Subcutaneous abdominal adipose tissue (tissue), 5 donors: Measurements from ENCODE around the gene PTPRR.
"Not testable (repeated sequence)": the region's sequence is repeated elsewhere in the genome, so short reads cannot be mapped to it uniquely, and the experiment has no call there.

Experiments used
- H3K27ac ChIP-seq: one replicate; pipeline ENCODE4 v1.7.0; 2013; ENCODE audit warnings: low read depth, mild to moderate bottlenecking, inconsistent platforms, low read length, moderate library complexity
- H3K27me3 ChIP-seq, 5 donors: one replicate each; pipeline ENCODE4 v1.7.0; 2013; ENCODE audit warnings: low read length in 5 of 5, inconsistent platforms in 1 of 5; ENCODE audit not compliant: control insufficient read depth in 5 of 5, insufficient read depth in 4 of 5
- H3K36me3 ChIP-seq, 5 donors: one replicate each; pipeline ENCODE4 v1.7.0; 2013; ENCODE audit warnings: low read length in 5 of 5; ENCODE audit not compliant: control insufficient read depth in 5 of 5, insufficient read depth in 5 of 5
- H3K4me1 ChIP-seq, 5 donors: one replicate each; pipeline ENCODE4 v1.7.0; 2013; ENCODE audit warnings: low read length in 5 of 5, mild to moderate bottlenecking in 3 of 5, moderate library complexity in 1 of 5; ENCODE audit not compliant: control insufficient read depth in 5 of 5, insufficient read depth in 5 of 5
- H3K4me3 ChIP-seq, 5 donors: one replicate each; pipeline ENCODE4 v1.7.0; 2013; ENCODE audit warnings: low read length in 5 of 5, low read depth in 1 of 5
- H3K9ac ChIP-seq, 5 donors: one replicate each; pipeline ENCODE4 v1.7.0; 2013; ENCODE audit warnings: low read length in 5 of 5, mild to moderate bottlenecking in 4 of 5, moderate library complexity in 3 of 5
- H3K9me3 ChIP-seq, 5 donors: one replicate each; pipeline ENCODE4 v1.7.0; 2013; ENCODE audit warnings: low read length in 5 of 5; ENCODE audit not compliant: control insufficient read depth in 5 of 5
- donor health status: healthy.
- donor health status: healthy.
- donor health status: healthy.
- donor health status: healthy.
- donor health status: healthy.

Gene PTPRR

DNA sequence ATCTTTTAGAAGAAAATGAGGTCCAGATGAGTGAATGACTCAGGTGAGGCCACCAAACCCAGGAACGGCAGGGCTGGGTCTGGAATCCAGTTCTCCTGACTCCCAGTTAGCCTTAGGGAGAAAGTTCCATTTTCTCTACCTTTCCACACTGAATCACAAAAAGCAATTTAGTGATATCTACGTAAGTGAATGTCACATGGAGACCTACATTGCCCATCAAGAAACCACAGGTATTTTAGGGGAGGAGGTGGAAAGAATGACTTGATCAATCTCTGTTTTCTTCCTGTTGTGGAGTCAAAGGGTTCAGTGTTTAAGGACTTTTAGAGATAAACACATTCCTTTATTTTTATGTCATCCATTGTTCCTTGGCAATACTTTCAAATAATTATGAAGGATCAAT lies 176.4 kb downstream of the PTPRR start:
- H3K4me3 ChIP-seq: no peak overlapping the region
- no peak overlapping the region for H3K27ac ChIP-seq
- no peaks in the 10 kb centered on the region for H3K9me3 ChIP-seq
- H3K36me3 ChIP-seq: no peaks in the 10 kb centered on the region
- H3K9ac ChIP-seq: no peak overlapping the region
- H3K27me3 ChIP-seq: peaks cover 0 to 2% (median 0%) of the 10 kb centered on the region in 5 donors
- H3K4me1 ChIP-seq: no peaks in the 10 kb centered on the region

DNA sequence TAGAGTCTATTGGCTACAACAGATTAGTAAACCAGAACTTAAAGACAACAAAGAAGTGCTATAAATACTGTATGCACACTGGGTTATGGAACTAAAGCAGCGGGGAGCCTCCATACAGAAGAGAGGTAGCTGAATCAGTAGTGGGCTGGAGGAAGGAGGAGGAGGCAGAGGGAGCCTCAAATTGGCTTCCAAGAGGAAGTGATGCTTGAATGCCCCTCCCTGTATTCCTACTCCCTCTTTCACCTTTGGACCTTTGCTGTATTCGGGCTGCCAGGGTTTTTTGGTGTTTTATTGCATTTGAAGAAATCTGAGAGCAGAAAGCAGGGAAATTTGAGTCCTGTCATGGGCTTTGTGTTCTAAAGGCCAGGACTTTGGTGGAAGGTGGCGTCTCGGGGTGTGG lies 179.3 kb downstream of the PTPRR start:
- no peak overlapping the region for H3K4me3 ChIP-seq
- no peak overlapping the region for H3K27ac ChIP-seq
- H3K27me3 ChIP-seq: peaks cover 0 to 2% (median 0%) of the 10 kb centered on the region in 5 donors
- no peaks in the 10 kb centered on the region for H3K36me3 ChIP-seq
- no peak overlapping the region for H3K9ac ChIP-seq
- H3K9me3 ChIP-seq: no peaks in the 10 kb centered on the region
- no peaks in the 10 kb centered on the region for H3K4me1 ChIP-seq

DNA sequence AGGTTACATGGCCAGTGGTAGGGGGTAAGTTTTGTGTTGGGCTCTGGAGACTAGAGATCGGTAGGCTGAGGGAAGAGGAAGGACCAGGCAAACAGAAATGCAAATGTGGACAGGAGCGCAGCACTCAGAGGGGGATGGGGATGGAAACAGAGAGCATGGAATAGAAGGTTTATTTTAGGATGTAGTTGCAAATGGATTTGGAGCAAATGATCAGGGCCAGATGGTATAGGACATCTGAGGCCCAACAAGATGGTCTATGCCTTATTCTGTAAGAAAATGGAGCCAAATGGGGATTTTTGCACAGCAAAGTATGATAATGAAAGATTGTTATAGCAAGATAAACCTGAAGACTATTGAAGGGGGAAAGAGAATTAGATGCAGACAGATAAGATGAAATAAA lies 180.8 kb downstream of the PTPRR start:
- Histone ChIP-seq H3K27me3 (peaks cover 0 to 2% (median 0%) of the 10 kb centered on the region in 5 donors), H3K9me3 (no peaks in the 10 kb centered on the region), H3K36me3 (no peaks in the 10 kb centered on the region), H3K9ac (no peak overlapping the region), H3K27ac (no peak overlapping the region), H3K4me3 (no peak overlapping the region), H3K4me1 (no peaks in the 10 kb centered on the region)

DNA sequence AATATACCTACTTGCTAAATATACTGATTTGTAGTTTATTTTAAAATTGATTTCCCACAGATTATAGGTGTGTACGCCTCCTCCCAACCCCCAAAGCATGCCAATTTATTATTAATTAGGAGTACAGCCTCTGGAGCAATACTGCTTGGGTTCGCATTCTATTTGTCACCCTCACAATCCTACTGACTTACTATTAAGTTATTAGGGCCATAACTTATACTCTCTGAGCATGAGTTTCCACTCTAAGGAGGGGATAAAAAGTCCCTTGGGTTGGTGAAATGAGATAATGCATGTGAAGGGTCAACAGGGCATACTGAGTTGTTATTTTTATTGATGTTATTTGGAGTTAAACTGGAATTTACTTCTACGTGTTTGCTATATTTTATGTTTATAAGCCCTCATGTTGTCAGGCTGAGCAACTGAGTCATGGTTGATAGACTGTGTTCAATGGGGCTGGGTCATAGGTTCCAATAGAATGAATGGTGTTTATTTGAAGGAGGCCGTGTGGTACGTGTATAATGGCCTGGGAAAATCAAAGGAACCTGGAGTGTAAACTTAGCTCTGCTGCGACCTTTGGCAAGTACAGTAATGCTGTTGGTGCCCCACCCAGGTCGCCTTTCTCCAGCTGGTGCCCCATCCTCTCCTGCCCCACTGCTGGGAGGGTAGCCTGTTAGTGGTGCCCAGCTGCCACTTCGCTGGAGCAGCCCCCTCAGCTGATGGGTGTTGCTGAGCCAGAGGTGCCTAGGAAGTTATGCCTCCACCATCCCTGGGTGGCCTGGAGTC lies 184.0 kb downstream of the PTPRR start:
- Histone ChIP-seq H3K36me3 (no peaks in the 10 kb centered on the region), H3K9ac (no peak overlapping the region), H3K9me3 (no peaks in the 10 kb centered on the region), H3K27me3 (peaks cover 0 to 2% (median 0%) of the 10 kb centered on the region in 5 donors), H3K27ac (no peak overlapping the region), H3K4me1 (no peaks in the 10 kb centered on the region), H3K4me3 (no peak overlapping the region)

GRCh38 chr12:70735197-70735596 lies 185.3 kb downstream of the PTPRR start:
- not testable (repeated sequence) for H3K4me3 ChIP-seq, H3K27ac ChIP-seq, H3K9me3 ChIP-seq, H3K9ac ChIP-seq, H3K4me1 ChIP-seq, H3K27me3 ChIP-seq, H3K36me3 ChIP-seq

GRCh38 chr12:70733385-70733784 lies 187.2 kb downstream of the PTPRR start:
- Histone ChIP-seq H3K27ac (no peak overlapping the region), H3K9ac (no peak overlapping the region), H3K36me3 (no peaks in the 10 kb centered on the region), H3K4me3 (no peak overlapping the region), H3K27me3 (no peaks in the 10 kb centered on the region), H3K9me3 (no peaks in the 10 kb centered on the region), H3K4me1 (no peaks in the 10 kb centered on the region)

GRCh38 chr12:70732287-70732686 lies 188.3 kb downstream of the PTPRR start:
- Histone ChIP-seq H3K4me3 (no peak overlapping the region), H3K27ac (no peak overlapping the region), H3K27me3 (no peaks in the 10 kb centered on the region), H3K9me3 (no peaks in the 10 kb centered on the region), H3K9ac (no peak overlapping the region), H3K4me1 (no peaks in the 10 kb centered on the region), H3K36me3 (no peaks in the 10 kb centered on the region)

DNA sequence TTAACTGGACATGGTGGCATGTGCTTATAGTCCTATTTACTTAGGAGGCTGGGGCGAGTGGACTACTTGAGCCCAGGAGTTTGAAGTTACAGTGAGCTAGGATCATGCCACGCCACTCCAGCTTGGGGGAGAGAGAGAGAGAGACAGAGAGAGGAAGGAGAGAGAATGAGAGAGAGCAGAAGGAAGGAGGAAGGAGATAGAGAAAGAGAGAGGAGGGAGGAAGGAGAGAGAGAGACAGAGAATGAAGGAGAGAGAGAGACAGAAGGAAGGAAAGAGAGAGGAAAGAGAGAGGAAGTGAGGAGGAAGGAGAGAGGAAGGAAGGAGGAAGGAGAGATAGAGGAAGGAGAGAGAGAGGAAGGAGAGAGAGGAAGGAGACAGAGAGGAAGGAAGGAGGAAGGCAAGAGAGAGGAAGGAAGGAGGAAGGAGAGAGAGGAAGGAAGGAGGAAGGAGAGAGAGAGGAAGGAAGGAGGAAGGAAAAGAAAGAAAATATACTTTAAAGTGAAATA lies 189.8 kb downstream of the PTPRR start:
- Histone ChIP-seq H3K4me3 (no peak overlapping the region), H3K9ac (no peak overlapping the region), H3K27me3 (no peaks in the 10 kb centered on the region), H3K9me3 (no peaks in the 10 kb centered on the region), H3K4me1 (no peaks in the 10 kb centered on the region), H3K36me3 (no peaks in the 10 kb centered on the region), H3K27ac (no peak overlapping the region)

DNA sequence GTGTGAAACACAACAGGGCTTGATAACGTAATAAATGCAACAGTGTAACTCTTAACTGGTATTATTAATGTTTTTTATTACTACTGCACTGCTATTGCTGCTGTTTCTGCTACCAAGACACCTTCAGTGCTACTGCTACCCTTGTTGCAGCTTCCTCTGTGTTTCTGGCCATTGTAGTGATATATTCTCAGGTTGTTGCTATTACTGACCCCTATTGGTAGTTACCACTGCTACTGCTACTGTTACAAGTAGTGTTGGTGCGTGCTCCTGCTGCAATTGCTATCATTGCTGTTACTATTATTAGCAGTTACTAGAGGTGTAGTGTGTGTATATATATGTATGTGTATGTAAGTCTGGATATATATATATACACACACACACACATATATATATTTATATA lies 196.1 kb downstream of the PTPRR start:
- no peaks in the 10 kb centered on the region for H3K9me3 ChIP-seq
- H3K36me3 ChIP-seq: no peaks in the 10 kb centered on the region
- H3K27ac ChIP-seq: no peak overlapping the region
- H3K4me3 ChIP-seq: no peak overlapping the region
- peaks cover 0 to 2% (median 0%) of the 10 kb centered on the region in 5 donors for H3K27me3 ChIP-seq
- peaks cover 0 to 33% (median 4%) of the 10 kb centered on the region in 5 donors for H3K4me1 ChIP-seq
- H3K9ac ChIP-seq: no peak overlapping the region

DNA sequence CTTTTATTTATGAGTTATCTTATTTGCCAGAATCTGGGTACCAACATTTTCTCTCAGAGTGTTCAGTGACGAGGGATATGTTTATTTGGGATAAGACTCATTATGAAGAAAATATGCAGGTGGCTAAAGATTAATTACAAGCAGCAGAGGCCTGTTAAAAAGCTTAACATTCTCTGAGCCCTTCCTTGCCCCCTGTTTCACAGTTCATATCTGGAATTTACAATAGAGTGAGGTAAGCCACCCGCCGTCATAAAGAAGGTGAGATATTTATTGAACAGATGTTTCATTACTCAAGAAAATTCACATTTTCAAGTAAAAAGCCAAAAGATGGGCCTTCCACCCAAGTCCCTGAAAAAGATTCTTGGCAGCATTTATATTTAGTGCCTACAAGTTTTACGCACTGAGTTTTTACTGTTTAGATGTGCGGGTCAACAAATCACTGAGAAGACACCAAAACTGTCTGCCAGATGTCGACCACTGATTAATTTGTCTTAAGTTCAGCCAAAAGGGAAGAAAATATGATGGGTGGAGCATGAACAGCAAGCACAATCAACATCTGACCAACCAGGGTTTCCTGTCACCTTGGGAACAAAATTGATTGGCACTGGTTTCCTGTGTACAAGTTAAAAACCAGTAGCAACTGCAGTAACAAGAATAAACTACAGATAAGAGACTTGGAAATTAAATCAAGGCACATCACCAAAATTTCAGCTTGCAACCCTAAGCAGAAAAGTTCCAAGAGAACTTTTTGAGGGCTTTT lies 197.8 kb downstream of the PTPRR start:
- H3K9me3 ChIP-seq: no peaks in the 10 kb centered on the region
- H3K4me3 ChIP-seq: no peak overlapping the region
- H3K4me1 ChIP-seq: peaks cover 0 to 33% (median 4%) of the 10 kb centered on the region in 5 donors
- H3K36me3 ChIP-seq: no peaks in the 10 kb centered on the region
- H3K27ac ChIP-seq: peak overlapping the region; percentile 55
- no peak overlapping the region for H3K9ac ChIP-seq
- H3K27me3 ChIP-seq: peaks cover 0 to 2% (median 0%) of the 10 kb centered on the region in 5 donors
